ENCODE data around the gene SYT12. TPM values are rescaled to one million over a fixed set of nuclear protein-coding genes. Genes with fewer than 3 reads are reported as not detected.

Gene SYT12
- total RNA-seq, 1 donor from 2014 or later, result 0.34 TPM

DNA sequence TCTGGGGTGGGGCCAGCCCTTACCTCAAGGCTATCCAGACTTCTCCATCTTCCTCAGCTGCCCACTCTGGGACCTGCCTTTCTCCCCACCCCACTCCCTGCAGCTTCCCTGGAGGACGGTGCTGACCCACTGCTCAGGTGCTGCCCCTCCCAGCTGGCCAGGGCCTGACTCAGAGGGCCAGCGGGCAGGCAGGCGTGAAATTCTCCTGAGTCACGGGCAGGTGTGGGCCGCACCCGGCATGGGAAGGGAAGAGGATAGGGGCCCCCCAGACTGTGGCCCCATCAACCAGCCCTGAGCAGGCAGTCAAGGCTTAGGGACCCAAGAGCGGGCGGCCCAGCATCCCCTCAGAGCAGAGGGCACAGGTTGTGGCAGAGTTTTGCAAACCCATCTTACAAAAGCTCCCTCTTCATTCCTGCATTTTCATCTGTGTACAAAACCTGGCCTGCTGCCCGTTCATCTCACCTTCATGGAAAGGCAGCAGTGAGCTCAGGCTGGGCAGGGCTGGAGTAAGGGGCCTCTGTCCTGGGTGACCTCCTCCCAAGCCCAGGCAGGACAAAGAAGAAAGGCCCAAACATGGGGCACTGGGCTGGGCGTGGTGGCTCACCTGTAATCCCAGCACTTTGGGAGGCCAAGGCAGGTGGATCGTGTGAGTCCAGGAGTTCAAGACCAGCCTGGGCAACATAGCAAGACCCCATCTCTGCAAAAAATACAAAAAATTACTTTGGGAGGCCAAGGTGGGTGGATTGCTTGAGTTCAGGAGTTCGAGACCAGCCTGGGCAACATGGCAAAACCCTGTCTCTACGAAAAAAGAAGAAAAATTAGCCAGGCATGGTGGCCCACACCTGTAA is 39.8 kb downstream of the SYT12 start:
- Mint-ChIP-seq H3K36me3 (ENCODE audit: low read depth, unreplicated experiment) (peaks cover 8% of the 10 kb centered on the region), H3K27me3 (ENCODE audit: low read depth, unreplicated experiment) (no peaks in the 10 kb centered on the region), H3K9me3 (ENCODE audit: unreplicated experiment) (no peaks in the 10 kb centered on the region), H3K4me3 (ENCODE audit: unreplicated experiment) (no peak overlapping the region), H3K4me1 (ENCODE audit: low read depth, unreplicated experiment) (peaks cover 2% of the 10 kb centered on the region), H3K27ac (ENCODE audit: unreplicated experiment) (no peak overlapping the region)
- no peak overlapping the region for H3K27ac ChIP-seq (ENCODE audit: low read depth, low read length)
- H3K4me2 ChIP-seq (ENCODE audit: low read length), result no peak overlapping the region
- TF ChIP-seq, protein P1, sequence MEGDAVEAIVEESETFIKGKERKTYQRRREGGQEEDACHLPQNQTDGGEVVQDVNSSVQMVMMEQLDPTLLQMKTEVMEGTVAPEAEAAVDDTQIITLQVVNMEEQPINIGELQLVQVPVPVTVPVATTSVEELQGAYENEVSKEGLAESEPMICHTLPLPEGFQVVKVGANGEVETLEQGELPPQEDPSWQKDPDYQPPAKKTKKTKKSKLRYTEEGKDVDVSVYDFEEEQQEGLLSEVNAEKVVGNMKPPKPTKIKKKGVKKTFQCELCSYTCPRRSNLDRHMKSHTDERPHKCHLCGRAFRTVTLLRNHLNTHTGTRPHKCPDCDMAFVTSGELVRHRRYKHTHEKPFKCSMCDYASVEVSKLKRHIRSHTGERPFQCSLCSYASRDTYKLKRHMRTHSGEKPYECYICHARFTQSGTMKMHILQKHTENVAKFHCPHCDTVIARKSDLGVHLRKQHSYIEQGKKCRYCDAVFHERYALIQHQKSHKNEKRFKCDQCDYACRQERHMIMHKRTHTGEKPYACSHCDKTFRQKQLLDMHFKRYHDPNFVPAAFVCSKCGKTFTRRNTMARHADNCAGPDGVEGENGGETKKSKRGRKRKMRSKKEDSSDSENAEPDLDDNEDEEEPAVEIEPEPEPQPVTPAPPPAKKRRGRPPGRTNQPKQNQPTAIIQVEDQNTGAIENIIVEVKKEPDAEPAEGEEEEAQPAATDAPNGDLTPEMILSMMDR (IDR thresholded peaks at IDR 0.05; ENCODE audit: insufficient read depth, low read depth, low read length), result no peak
- TF ChIP-seq EZH2 (IDR thresholded peaks at IDR 0.05; ENCODE audit: insufficient read depth, low read length), result no peak
- no peak overlapping the region for H3K9ac ChIP-seq (ENCODE audit: low read length)
- H3K36me3 ChIP-seq (ENCODE audit: insufficient read depth, low read length), result no peaks in the 10 kb centered on the region
- FAIRE-seq (no peak), DNase-seq (ENCODE audit: low read depth) (no peak)
- peaks cover 19% of the 10 kb centered on the region for H4K20me1 ChIP-seq (ENCODE audit: insufficient read depth, low read length)
- peaks cover 11% of the 10 kb centered on the region for H3K4me1 ChIP-seq (ENCODE audit: insufficient read depth, low read length)
- no peak overlapping the region for H3K4me3 ChIP-seq (ENCODE audit: insufficient read depth, low read depth, low read length)
- H3K9me3 ChIP-seq (ENCODE audit: insufficient read depth, low read depth, low read length), result no peaks in the 10 kb centered on the region
- H3K27me3 ChIP-seq (ENCODE audit: insufficient read depth, low read length), result no peaks in the 10 kb centered on the region
- no peak overlapping the region for H2AFZ ChIP-seq (ENCODE audit: low read depth, low read length)
- H3K79me2 ChIP-seq (ENCODE audit: insufficient read depth, low read length), result no peaks in the 10 kb centered on the region

DNA sequence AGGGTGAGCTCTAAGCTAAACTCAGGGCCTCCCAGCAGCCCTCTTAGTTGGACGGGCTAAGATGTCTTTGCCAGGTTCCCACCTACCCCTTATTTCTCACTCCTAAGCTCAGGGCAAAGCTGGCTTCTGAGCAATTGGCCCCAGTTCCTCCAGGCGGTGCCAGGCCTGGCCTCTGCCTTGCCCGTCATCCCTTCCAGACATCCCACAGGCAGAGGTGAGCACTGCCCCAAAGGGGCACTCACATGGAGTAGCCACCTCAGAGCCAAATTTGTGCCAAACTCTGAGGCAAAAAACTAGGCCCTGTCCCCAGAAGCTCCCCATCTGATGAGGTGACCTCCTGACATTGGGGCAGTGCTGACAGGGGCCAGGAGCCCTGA is 43.4 kb downstream of the SYT12 start:
- no peak for FAIRE-seq
- H3K27ac ChIP-seq (ENCODE audit: low read depth, low read length), result no peak overlapping the region

More for the DNA sequence above, 43.4 kb downstream of the SYT12 start:
- peaks cover 4% of the 10 kb centered on the region for H3K27me3 Mint-ChIP-seq (ENCODE audit: low read depth, unreplicated experiment)
- H3K9me3 Mint-ChIP-seq (ENCODE audit: unreplicated experiment), result no peaks in the 10 kb centered on the region
- Histone ChIP-seq H3K4me3 (ENCODE audit: insufficient read depth, low read depth, low read length) (no peak overlapping the region), H3K9me3 (ENCODE audit: insufficient read depth, low read depth, low read length) (no peaks in the 10 kb centered on the region), H3K79me2 (ENCODE audit: insufficient read depth, low read length) (no peaks in the 10 kb centered on the region), H3K27me3 (ENCODE audit: insufficient read depth, low read length) (no peaks in the 10 kb centered on the region), H3K36me3 (ENCODE audit: insufficient read depth, low read length) (no peaks in the 10 kb centered on the region), H3K9ac (ENCODE audit: low read length) (no peak overlapping the region), H3K4me1 (ENCODE audit: insufficient read depth, low read length) (peaks cover 4% of the 10 kb centered on the region), H3K4me2 (ENCODE audit: low read length) (no peak overlapping the region), H4K20me1 (ENCODE audit: insufficient read depth, low read length) (peaks cover 8% of the 10 kb centered on the region), H2AFZ (ENCODE audit: low read depth, low read length) (no peak overlapping the region)
- no peak overlapping the region for H3K27ac Mint-ChIP-seq (ENCODE audit: unreplicated experiment)
- no peak for TF ChIP-seq EZH2 (IDR thresholded peaks at IDR 0.05; ENCODE audit: insufficient read depth, low read length)
- TF ChIP-seq, protein P1 (IDR thresholded peaks at IDR 0.05; ENCODE audit: insufficient read depth, low read depth, low read length), result no peak
- no peak overlapping the region for H3K4me3 Mint-ChIP-seq (ENCODE audit: unreplicated experiment)
- DNase-seq (ENCODE audit: low read depth), result no peak
- H3K4me1 Mint-ChIP-seq (ENCODE audit: low read depth, unreplicated experiment), result no peaks in the 10 kb centered on the region
- peaks cover 6% of the 10 kb centered on the region for H3K36me3 Mint-ChIP-seq (ENCODE audit: low read depth, unreplicated experiment)

Data from astrocyte (in vitro differentiated cells and primary cell).